Stimulated activated CD8-positive, alpha-beta memory T cell treated with anti-CD3 and anti-CD28 coated beads, Interleukin-12 subunit alpha, Interleukin-12 subunit beta, amount 100 ng/mL, for 24 hours (primary cell): ENCODE data around the gene INO80E.
"Not testable (repeated sequence)": the region's sequence is repeated elsewhere in the genome, so short reads cannot be mapped to it uniquely, and the experiment has no call there.

Experiments used
- DNase-seq: peaks from one replicate; pipeline ENCODE4 v3.0.0-alpha.2; 2020; ENCODE audit errors: extremely low read depth

Gene INO80E, protein sequence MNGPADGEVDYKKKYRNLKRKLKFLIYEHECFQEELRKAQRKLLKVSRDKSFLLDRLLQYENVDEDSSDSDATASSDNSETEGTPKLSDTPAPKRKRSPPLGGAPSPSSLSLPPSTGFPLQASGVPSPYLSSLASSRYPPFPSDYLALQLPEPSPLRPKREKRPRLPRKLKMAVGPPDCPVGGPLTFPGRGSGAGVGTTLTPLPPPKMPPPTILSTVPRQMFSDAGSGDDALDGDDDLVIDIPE

DNA sequence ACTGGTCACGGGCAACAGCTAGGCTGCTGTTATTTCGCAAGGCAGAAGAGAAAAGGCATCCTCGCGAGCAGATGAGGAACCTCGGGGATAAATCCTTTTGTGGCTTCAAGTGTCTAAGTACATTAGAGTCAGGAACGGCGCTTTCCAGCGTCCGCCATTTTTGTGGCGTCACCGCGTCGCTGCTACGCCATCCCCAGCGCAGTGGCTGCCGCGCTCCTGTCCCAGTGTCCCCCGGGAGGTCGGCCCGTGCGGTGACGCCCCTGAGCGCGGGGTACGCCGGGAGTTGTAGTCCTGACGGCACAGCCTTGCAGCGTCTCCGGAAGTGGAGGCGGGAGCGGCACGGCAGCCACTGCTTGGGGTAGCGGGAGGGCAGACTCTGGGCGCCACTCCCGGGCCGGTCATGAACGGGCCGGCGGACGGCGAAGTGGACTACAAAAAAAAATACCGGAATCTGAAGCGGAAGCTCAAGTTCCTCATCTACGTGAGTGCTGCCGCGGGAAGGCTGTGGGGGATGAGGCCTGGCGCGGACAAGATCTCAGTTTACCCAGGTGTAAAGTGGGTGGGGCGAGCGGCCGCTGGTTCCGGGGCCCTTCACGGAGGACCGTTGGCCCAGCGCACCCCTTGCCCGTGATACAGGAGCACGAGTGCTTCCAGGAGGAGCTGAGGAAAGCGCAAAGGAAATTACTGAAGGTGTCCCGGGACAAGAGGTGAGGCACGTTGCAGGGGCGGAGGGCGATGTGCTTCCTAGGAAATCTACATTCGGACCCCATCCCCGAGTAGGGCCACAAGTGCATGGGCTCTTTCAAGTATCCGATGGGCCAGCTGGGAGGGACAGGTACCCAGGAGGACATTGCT is at the start of gene INO80E:
INO80E (plus strand) TSS at position 331 of the 855 bp plus-strand sequence; CDS start at position 401, 70 bp downstream.
- peak; percentile 98 for DNase-seq

DNA sequence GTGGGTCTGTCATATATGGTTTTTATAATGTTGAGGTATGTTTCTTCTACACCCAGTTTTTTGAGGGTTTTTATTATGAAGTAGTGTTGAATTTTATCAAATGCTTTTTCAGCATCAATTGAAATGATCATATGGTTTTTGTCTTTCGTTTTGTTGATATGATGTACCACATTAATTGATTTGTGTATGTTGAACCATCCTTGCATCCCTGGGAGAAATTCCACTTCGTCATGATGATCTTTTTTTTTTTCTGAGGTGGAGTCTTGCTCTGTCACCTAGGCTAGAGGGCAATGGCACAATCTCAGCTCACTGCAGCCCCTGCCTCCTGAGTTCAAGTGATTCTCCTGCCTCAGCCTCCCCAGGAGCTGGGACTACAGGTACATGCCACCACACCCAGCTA is 48.1 kb upstream of the INO80E start:
- DNase-seq, result no peak

DNA sequence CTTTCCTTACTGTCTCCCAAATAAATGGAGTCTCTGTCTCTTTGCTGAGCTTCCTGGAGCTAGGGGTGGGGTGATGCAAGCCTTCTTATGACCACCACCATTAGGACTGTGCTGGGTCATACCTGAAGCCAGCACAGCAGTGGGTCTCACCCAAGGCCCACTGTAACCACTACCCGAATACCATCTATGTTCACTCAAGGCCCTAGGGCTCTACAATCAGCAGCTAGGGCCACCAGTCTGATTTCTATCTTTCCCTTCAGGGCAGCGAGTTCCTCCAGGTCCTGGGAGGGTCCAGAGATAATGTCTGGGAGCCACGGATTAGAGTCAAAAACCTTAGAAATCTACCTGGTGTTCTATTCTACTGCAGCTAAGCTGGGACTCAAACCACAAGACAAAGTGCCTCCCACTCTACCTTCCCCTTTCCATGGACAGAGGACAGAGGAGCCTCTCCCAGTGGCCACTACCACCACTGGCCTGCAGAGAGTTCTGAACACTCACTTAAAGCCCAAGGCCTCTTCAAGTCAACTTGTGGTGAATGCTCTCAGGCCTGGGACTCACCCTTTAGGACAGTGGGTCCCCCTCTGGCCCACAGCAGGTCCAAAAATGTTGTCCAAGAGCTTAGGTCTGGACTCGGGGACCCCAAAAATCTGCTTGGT is 45.1 kb upstream of the INO80E start:
- no peak for DNase-seq

- no peak for DNase-seq
These were observed 44.2 kb upstream of the INO80E start for GRCh38 chr16:29951625-29952365.

GRCh38 chr16:29958756-29959155 is 37.3 kb upstream of the INO80E start:
- no peak for DNase-seq

- no peak for DNase-seq
These were observed 36.7 kb upstream of the INO80E start for GRCh38 chr16:29959293-29959692.

- DNase-seq, result not testable (repeated sequence)
These were observed 36.2 kb upstream of the INO80E start for GRCh38 chr16:29959821-29960220.

GRCh38 chr16:29961127-29961478 is 34.9 kb upstream of the INO80E start:
- DNase-seq, result no peak

GRCh38 chr16:29961479-29962343 is 34.3 kb upstream of the INO80E start, which contains the start of gene TMEM219:
TSS of gene TMEM219 (plus strand) at chr16:29962079. CDS start at chr16:29963144, 1,065 bp downstream.
- peak; percentile 82 for DNase-seq

DNA sequence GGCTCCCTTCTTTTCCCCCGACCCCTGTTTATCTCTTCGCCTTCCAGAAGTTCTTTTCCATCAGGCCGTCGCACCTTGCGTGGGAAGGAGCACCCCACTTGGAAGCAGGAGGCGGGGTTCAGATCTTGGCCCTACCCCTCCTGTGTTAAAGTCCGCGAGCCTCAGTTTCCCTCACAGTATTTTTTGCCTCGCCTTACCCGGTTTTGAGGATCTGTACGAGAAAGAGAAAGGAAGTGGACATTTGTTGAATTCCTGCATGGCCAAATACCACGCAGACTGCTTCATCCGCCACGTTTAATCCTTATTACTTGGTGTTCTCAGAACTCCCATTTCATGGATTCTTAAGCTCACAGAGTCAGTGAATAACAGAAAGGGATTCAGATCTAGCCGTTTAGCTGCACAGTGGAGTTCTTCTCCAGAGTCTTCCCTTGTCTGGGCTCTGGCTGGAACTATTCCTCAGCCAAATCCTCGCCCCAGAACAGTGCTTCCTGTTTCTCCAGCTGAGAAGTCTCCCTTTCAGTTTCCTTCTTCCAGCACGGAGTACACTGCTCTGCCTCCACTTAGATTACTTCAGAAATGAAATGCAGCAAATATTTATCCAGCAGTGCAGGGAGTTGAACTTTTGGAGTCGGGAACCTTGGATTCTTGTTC is 33.6 kb upstream of the INO80E start:
- DNase-seq, result no peak

DNA sequence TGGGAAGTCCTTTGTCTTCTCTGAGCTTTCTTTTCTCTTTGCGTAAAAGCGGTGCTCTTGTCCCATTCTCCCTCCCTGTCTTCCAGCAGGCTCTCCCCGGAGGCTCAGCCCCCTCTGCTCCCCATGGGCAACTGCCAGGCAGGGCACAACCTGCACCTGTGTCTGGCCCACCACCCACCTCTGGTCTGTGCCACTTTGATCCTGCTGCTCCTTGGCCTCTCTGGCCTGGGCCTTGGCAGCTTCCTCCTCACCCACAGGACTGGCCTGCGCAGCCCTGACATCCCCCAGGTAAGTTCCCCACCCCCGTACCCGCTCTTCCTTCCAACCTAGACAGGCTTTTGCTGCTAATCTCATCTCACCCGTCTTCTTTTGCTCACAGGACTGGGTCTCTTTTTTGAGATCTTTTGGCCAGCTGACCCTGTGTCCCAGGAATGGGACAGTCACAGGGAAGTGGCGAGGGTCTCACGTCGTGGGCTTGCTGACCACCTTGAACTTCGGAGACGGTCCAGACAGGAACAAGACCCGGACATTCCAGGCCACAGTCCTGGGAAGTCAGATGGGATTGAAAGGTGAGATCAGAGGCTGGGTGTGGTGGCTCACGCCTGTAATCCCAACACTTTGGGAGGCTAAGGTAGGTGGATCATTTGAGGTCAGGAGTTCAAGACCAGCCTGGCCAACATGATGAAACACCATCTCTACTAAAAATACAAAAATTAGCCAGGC is 32.9 kb upstream of the INO80E start:
- DNase-seq, result no peak

DNA sequence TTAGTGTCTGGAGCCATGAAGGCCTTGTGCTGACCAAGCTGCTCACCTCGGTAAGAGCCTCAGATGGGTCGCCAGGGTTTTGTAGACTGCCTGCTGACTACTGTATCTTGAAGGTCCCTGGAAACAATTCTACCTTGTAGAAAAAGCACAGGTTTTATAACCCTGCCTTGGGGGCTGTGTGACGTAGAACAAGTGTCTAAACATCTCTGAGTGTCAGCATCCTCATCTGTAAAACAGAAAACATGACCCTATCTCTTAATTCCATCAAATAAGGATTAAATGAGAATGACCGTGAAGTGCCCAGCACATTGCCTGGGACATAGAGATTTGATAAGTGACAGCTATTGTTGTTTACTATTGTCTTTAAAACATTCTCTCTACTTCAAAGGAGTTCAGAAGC is 27.8 kb upstream of the INO80E start:
- no peak for DNase-seq

DNA sequence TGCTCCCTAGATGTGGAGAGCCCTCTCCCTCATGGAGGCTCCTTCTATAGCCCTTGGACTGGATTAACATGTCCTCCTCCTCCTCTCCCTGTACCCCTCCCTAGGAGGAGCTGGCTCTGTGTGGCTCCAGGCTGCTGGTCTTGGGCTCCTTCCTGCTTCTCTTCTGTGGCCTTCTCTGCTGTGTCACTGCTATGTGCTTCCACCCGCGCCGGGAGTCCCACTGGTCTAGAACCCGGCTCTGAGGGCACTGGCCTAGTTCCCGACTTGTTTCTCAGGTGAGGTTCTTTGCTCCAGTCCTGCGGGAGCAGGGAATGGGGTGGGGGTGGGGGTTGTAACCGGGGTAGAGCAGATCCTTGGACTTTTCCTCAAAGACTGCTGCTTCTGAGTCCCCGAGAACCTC is 24.7 kb upstream of the INO80E start:
- DNase-seq, result no peak

DNA sequence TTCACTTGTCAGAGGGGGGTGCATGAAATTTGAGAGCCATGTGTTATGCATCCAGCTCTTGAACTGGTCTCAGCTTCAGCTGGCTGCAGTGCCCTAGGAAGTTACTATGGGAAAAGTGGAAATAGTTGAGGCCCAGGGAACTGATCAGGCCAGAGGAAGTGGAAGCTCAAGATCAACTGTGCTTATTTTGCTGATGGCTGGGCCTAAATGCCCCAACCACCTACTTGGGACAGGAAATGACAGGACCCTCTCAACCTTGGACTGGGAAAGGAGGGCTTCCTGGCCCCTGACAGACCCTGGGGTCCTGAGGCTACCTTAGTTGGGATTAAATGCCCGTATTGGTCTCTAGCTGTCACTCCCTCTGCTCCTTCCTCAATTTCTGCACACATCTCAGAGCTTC is 23.5 kb upstream of the INO80E start:
- DNase-seq, result no peak

- DNase-seq, result no peak
These were observed 23.1 kb upstream of the INO80E start for GRCh38 chr16:29972992-29973383.

DNA sequence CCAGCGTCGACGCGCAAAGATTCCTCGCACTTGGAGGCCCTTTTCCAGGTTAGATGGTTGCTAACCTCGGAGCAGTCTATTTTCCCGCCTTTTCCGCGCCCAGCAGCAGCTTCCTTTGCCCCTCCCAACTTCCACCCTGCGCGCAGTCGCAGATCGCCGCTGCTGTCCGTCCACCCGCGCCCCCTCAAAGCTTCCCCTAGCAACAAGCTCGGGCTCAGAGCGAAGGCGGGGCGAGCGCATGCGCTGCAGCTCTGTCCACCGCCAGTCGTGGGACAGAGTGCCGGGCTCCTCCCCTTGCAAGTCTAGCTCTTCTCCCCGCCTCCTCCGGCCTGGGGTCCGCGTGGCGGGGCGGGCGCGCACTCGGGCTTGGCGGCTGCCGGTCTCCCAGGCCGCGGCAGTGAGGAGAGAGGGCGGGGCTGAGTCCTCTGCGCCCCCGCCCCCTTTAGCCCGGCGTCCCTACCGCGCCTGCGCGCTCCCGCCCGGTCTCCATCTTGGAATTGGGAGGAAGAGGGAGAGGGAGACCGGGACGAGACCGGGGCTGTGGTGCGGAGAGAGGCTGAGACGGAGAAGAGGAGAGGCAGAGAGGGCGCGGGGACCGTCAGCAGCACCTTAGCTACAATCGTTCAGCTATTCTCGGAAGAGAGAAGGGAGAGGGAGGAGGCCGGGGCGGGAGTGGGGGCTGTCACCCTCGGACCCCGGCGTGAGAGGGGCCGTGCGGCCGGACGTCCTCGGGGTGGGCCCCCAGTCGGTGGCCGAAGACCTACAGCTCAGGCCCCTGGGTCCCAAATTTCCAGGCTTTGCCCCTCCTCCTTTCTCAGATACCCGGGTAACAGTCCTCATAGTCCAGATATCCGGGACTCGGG is 22.4 kb upstream of the INO80E start, which contains the start of gene TAOK2:
TAOK2 (plus strand) TSS at position 485 of the 863 bp plus-strand sequence. CDS start 3,905 bp downstream, outside the sequence.
- DNase-seq, result peak; percentile 95

DNA sequence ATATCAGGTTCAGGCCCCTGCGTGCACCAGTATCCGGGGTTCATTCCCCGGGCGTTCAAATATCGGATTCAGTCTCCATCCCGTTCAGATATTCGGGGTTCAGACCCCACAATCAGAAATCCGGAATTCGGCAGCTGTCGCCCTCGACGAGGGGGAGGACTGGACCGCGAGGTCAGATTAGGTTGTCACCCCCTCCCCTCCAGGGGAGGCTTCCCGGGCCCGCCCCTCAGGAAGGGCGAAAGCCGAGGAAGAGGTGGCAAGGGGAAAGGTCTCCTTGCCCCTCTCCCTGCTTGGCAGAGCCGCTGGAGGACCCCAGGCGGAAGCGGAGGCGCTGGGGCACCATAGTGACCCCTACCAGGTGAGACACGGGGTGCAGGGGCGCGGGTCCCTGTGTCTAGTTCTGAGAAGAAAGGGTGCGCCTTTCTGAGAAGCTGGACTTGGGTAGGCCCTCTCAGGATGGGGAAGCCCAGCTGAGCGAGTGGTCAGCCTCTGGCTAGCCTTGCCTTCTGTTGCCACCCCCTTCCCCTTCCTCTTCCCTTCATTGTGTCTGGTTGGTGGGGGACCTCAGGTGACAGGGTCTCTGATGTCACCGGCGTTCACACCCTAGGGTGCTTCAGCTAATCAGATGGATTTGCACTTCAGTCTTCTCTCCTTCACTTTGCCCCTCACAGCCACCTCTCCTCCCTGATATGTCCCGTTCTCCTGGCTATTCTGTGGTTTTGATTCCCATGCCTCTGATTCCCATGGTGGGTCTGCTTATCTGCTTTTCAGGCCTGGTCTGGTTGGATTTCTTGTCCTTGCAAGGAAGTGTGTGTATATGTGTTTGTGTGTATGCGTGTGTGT is 21.5 kb upstream of the INO80E start:
- DNase-seq, result no peak

GRCh38 chr16:29975134-29975538 is 20.9 kb upstream of the INO80E start:
- no peak for DNase-seq
